WTC11 (cell line): ENCODE results near the gene CIT.

Experiments
- CREB1 ChIP-seq: sonication (generic); formaldehyde crosslinking; IDR thresholded peaks from 2 replicates; pipeline ENCODE4 v1.8.0; 2023; ENCODE audit warnings: mild to moderate bottlenecking, missing genetic modification reagents
- ZNF232 ChIP-seq: sonication (generic); formaldehyde crosslinking; IDR thresholded peaks from 2 replicates; pipeline ENCODE4 v1.8.0; 2022; ENCODE audit warnings: mild to moderate bottlenecking, missing genetic modification reagents

- TF ChIP-seq ZNF232 (CRISPR knock-in tag) (no peak), CREB1 (CRISPR knock-in tag) (no peak)
These were observed 118.9 kb downstream of the CIT start for GRCh38 chr12:119758234-119758633.
